Measurements from ENCODE around the gene ZNF398.

The ZNF398 gene

DNA sequence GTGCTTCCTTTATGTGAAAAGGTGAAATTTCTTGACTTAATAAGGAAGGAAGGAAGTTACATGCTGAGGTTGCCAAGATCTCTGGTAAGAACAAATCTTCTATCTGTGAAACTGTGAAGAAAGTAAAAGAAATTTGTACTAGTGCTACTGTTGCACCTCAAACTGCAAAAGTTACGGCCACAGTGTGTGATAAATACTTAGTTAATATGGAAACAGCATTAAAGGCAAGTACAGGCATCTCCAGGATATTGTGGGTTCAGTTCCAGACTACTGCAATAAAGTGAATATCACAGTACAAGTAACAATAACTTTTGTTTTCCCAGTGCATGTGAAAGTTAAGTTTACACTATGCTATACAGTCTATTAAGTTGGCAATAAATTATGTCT lies 25.3 kb downstream of the ZNF398 start:
- H3K9me3 ChIP-seq (ENCODE audit: control insufficient read depth in 5 of 5, low read length in 5 of 5): no peaks in the 10 kb centered on the region
- H3K36me3 ChIP-seq (ENCODE audit: control insufficient read depth in 5 of 5, insufficient read depth in 5 of 5, low read length in 5 of 5): peaks cover 31 to 64% (median 43%) of the 10 kb centered on the region in 5 donors
- no peak overlapping the region for H3K27ac ChIP-seq (ENCODE audit: low read depth, low read length)
- H3K9ac ChIP-seq (ENCODE audit: low read length in 5 of 5): no peak overlapping the region
- no peaks in the 10 kb centered on the region for H3K27me3 ChIP-seq (ENCODE audit: control insufficient read depth in 5 of 5, insufficient read depth in 4 of 5, low read length in 5 of 5)
- H3K4me1 ChIP-seq (ENCODE audit: control insufficient read depth in 5 of 5, insufficient read depth in 5 of 5, low read length in 5 of 5): no peaks in the 10 kb centered on the region
- H3K4me3 ChIP-seq (ENCODE audit: low read depth in 1 of 5, low read length in 5 of 5): no peak overlapping the region

- H3K4me1 ChIP-seq (ENCODE audit: control insufficient read depth in 5 of 5, insufficient read depth in 5 of 5, low read length in 5 of 5): no peaks in the 10 kb centered on the region
- no peak overlapping the region for H3K27ac ChIP-seq (ENCODE audit: low read depth, low read length)
- peaks cover 32 to 64% (median 51%) of the 10 kb centered on the region in 5 donors for H3K36me3 ChIP-seq (ENCODE audit: control insufficient read depth in 5 of 5, insufficient read depth in 5 of 5, low read length in 5 of 5)
- no peak overlapping the region for H3K9ac ChIP-seq (ENCODE audit: low read length in 5 of 5)
- H3K4me3 ChIP-seq (ENCODE audit: low read depth in 1 of 5, low read length in 5 of 5): no peak overlapping the region
- H3K27me3 ChIP-seq (ENCODE audit: control insufficient read depth in 5 of 5, insufficient read depth in 4 of 5, low read length in 5 of 5): no peaks in the 10 kb centered on the region
- no peaks in the 10 kb centered on the region for H3K9me3 ChIP-seq (ENCODE audit: control insufficient read depth in 5 of 5, low read length in 5 of 5)
These were observed 27.9 kb downstream of the ZNF398 start for GRCh38 chr7:149175150-149175549.

- H3K4me1 ChIP-seq (ENCODE audit: control insufficient read depth in 5 of 5, insufficient read depth in 5 of 5, low read length in 5 of 5): peaks cover 0 to 8% (median 0%) of the 10 kb centered on the region in 5 donors
- H3K4me3 ChIP-seq (ENCODE audit: low read depth in 1 of 5, low read length in 5 of 5): no peak overlapping the region
- H3K36me3 ChIP-seq (ENCODE audit: control insufficient read depth in 5 of 5, insufficient read depth in 5 of 5, low read length in 5 of 5): peaks cover 25 to 58% (median 41%) of the 10 kb centered on the region in 5 donors
- no peak overlapping the region for H3K27ac ChIP-seq (ENCODE audit: low read depth, low read length)
- H3K27me3 ChIP-seq (ENCODE audit: control insufficient read depth in 5 of 5, insufficient read depth in 4 of 5, low read length in 5 of 5): no peaks in the 10 kb centered on the region
- H3K9ac ChIP-seq (ENCODE audit: low read length in 5 of 5): no peak overlapping the region
- no peaks in the 10 kb centered on the region for H3K9me3 ChIP-seq (ENCODE audit: control insufficient read depth in 5 of 5, low read length in 5 of 5)
These were observed 32.0 kb downstream of the ZNF398 start for GRCh38 chr7:149179241-149179640.

- Histone ChIP-seq H3K4me1 (ENCODE audit: control insufficient read depth in 5 of 5, insufficient read depth in 5 of 5, low read length in 5 of 5) (peaks cover 0 to 8% (median 0%) of the 10 kb centered on the region in 5 donors), H3K36me3 (ENCODE audit: control insufficient read depth in 5 of 5, insufficient read depth in 5 of 5, low read length in 5 of 5) (peaks cover 19 to 54% (median 39%) of the 10 kb centered on the region in 5 donors), H3K4me3 (ENCODE audit: low read depth in 1 of 5, low read length in 5 of 5) (no peak overlapping the region), H3K9me3 (ENCODE audit: control insufficient read depth in 5 of 5, low read length in 5 of 5) (no peaks in the 10 kb centered on the region), H3K9ac (ENCODE audit: low read length in 5 of 5) (no peak overlapping the region), H3K27me3 (ENCODE audit: control insufficient read depth in 5 of 5, insufficient read depth in 4 of 5, low read length in 5 of 5) (no peaks in the 10 kb centered on the region), H3K27ac (ENCODE audit: low read depth, low read length) (no peak overlapping the region)
These were observed 33.6 kb downstream of the ZNF398 start for GRCh38 chr7:149180722-149181449.

DNA sequence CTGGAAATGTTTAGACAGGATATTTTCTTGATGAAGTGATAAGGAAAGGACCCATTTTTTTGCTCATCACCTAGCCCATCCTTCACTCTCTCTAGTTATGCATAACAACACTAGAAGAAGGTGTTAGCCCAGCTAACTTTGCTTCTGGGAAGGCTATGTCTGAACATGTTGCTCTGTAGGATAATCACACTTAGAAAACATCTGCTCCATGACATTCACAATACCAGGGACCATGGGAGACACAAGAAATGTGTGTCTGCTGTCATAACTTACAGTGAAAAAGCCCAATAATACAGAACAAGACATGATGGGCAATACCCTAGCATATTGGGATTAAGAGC lies 34.2 kb downstream of the ZNF398 start:
- no peaks in the 10 kb centered on the region for H3K27me3 ChIP-seq (ENCODE audit: control insufficient read depth in 5 of 5, insufficient read depth in 4 of 5, low read length in 5 of 5)
- H3K9ac ChIP-seq (ENCODE audit: low read length in 5 of 5): no peak overlapping the region
- no peak overlapping the region for H3K27ac ChIP-seq (ENCODE audit: low read depth, low read length)
- no peaks in the 10 kb centered on the region for H3K9me3 ChIP-seq (ENCODE audit: control insufficient read depth in 5 of 5, low read length in 5 of 5)
- peaks cover 19 to 52% (median 38%) of the 10 kb centered on the region in 5 donors for H3K36me3 ChIP-seq (ENCODE audit: control insufficient read depth in 5 of 5, insufficient read depth in 5 of 5, low read length in 5 of 5)
- H3K4me3 ChIP-seq (ENCODE audit: low read depth in 1 of 5, low read length in 5 of 5): no peak overlapping the region
- peaks cover 0 to 8% (median 0%) of the 10 kb centered on the region in 5 donors for H3K4me1 ChIP-seq (ENCODE audit: control insufficient read depth in 5 of 5, insufficient read depth in 5 of 5, low read length in 5 of 5)

DNA sequence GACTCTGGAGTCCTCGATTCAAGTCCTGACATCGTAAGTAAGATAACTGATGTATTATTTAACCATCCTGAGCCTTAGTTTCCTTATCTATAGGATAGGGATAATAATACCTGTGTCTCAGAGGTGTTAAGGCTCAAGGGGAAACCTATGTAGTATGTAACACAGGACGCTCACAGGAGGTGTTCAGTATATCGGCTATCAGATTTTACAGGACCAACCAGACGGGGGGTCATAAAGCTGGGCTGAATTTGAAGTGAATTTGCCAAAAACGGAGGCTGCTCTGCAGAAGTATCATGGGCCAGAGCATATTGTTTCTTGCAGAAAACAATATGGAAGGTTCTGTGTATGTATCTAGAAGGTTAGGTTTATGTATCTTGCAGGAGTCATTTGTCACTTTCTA lies 37.0 kb downstream of the ZNF398 start:
- Histone ChIP-seq H3K36me3 (ENCODE audit: control insufficient read depth in 5 of 5, insufficient read depth in 5 of 5, low read length in 5 of 5) (peaks cover 8 to 24% (median 14%) of the 10 kb centered on the region in 5 donors), H3K9me3 (ENCODE audit: control insufficient read depth in 5 of 5, low read length in 5 of 5) (no peaks in the 10 kb centered on the region), H3K4me1 (ENCODE audit: control insufficient read depth in 5 of 5, insufficient read depth in 5 of 5, low read length in 5 of 5) (peaks cover 0 to 8% (median 0%) of the 10 kb centered on the region in 5 donors), H3K9ac (ENCODE audit: low read length in 5 of 5) (no peak overlapping the region), H3K4me3 (ENCODE audit: low read depth in 1 of 5, low read length in 5 of 5) (no peak overlapping the region), H3K27me3 (ENCODE audit: control insufficient read depth in 5 of 5, insufficient read depth in 4 of 5, low read length in 5 of 5) (no peaks in the 10 kb centered on the region), H3K27ac (ENCODE audit: low read depth, low read length) (no peak overlapping the region)

DNA sequence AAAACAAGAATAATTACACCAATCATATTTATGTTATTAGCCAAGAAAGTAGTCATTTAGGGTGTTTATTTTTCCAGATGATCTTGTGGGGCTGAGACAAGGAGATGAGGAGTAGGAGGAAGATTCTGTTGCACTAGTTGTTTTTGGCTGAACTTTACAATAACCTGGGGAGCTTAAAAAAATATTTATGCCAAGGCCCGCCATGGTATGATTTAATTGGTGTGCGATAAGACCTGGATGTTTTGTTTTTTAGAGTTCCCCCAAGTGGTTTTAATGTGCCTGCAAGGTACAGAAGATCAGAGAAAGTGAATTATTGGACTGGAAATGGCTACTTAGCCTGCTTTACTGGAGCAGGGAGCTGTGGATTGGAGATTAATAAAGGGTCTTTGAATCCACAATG lies 41.0 kb downstream of the ZNF398 start:
- Histone ChIP-seq H3K9me3 (ENCODE audit: control insufficient read depth in 5 of 5, low read length in 5 of 5) (no peaks in the 10 kb centered on the region), H3K36me3 (ENCODE audit: control insufficient read depth in 5 of 5, insufficient read depth in 5 of 5, low read length in 5 of 5) (no peaks in the 10 kb centered on the region), H3K4me1 (ENCODE audit: control insufficient read depth in 5 of 5, insufficient read depth in 5 of 5, low read length in 5 of 5) (no peaks in the 10 kb centered on the region), H3K9ac (ENCODE audit: low read length in 5 of 5) (no peak overlapping the region), H3K4me3 (ENCODE audit: low read depth in 1 of 5, low read length in 5 of 5) (no peak overlapping the region), H3K27me3 (ENCODE audit: control insufficient read depth in 5 of 5, insufficient read depth in 4 of 5, low read length in 5 of 5) (no peaks in the 10 kb centered on the region), H3K27ac (ENCODE audit: low read depth, low read length) (no peak overlapping the region)

DNA sequence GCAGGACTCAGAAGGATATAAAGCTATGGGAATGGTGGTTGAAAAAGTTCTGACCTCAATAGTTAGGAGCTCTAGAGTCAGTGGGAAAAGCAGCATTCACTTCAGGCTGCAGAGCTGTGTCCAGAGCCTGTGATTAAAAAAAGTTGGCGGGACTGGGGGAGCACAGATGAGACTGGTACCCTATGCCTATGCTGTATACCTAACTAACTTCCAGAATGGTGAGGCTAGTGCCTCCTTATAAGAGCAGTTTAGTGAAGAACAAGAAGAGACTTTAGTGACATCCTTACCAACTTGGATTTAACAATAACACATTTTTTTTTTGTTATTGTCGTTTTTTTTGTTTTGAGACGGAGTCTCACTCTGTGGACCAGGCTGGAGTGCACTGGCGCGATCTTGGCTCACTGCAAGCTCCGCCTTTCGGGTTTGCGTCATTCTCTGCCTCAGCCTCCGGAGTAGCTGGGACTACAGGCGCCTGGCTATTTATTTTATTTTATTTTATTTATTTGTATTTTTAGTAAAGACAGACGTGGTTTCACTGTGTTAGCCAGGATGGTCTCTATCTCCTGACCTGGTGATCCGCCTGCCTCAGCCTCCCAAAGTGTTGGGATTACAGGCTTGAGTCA lies 41.5 kb downstream of the ZNF398 start:
- Histone ChIP-seq H3K27ac (ENCODE audit: low read depth, low read length) (no peak overlapping the region), H3K27me3 (ENCODE audit: control insufficient read depth in 5 of 5, insufficient read depth in 4 of 5, low read length in 5 of 5) (no peaks in the 10 kb centered on the region), H3K9ac (ENCODE audit: low read length in 5 of 5) (no peak overlapping the region), H3K36me3 (ENCODE audit: control insufficient read depth in 5 of 5, insufficient read depth in 5 of 5, low read length in 5 of 5) (no peaks in the 10 kb centered on the region), H3K9me3 (ENCODE audit: control insufficient read depth in 5 of 5, low read length in 5 of 5) (no peaks in the 10 kb centered on the region), H3K4me1 (ENCODE audit: control insufficient read depth in 5 of 5, insufficient read depth in 5 of 5, low read length in 5 of 5) (no peaks in the 10 kb centered on the region), H3K4me3 (ENCODE audit: low read depth in 1 of 5, low read length in 5 of 5) (no peak overlapping the region)

DNA sequence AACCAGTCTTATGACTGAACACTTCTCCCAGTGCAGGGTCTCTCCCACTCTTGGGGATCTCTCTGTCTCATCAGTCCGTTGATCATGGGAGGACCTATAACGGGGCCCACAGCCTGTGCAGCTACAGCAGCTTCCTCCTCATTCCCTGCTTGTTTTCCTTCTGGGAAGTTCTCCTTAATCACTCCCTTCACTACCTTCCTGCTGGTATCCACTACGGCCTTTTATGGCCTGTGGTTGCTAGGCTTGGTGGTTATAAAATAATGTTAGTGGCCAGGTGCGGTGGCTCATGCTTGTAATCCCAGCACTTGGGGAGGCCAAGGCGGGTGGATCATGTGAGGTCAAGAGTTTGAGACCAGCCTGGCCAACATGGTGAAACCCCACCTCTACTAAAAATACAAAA lies 44.6 kb downstream of the ZNF398 start:
- no peaks in the 10 kb centered on the region for H3K9me3 ChIP-seq (ENCODE audit: control insufficient read depth in 5 of 5, low read length in 5 of 5)
- H3K27ac ChIP-seq (ENCODE audit: low read depth, low read length): no peak overlapping the region
- no peak overlapping the region for H3K9ac ChIP-seq (ENCODE audit: low read length in 5 of 5)
- H3K4me1 ChIP-seq (ENCODE audit: control insufficient read depth in 5 of 5, insufficient read depth in 5 of 5, low read length in 5 of 5): peaks cover 0 to 17% (median 15%) of the 10 kb centered on the region in 5 donors
- H3K4me3 ChIP-seq (ENCODE audit: low read depth in 1 of 5, low read length in 5 of 5): no peak overlapping the region
- H3K36me3 ChIP-seq (ENCODE audit: control insufficient read depth in 5 of 5, insufficient read depth in 5 of 5, low read length in 5 of 5): no peaks in the 10 kb centered on the region
- no peaks in the 10 kb centered on the region for H3K27me3 ChIP-seq (ENCODE audit: control insufficient read depth in 5 of 5, insufficient read depth in 4 of 5, low read length in 5 of 5)

- no peaks in the 10 kb centered on the region for H3K27me3 ChIP-seq (ENCODE audit: control insufficient read depth in 5 of 5, insufficient read depth in 4 of 5, low read length in 5 of 5)
- peak overlapping the region; percentile 55 to 93 (median 85) for H3K4me3 ChIP-seq (ENCODE audit: low read depth in 1 of 5, low read length in 5 of 5)
- H3K36me3 ChIP-seq (ENCODE audit: control insufficient read depth in 5 of 5, insufficient read depth in 5 of 5, low read length in 5 of 5): peaks cover 4 to 18% (median 16%) of the 10 kb centered on the region in 5 donors
- H3K27ac ChIP-seq (ENCODE audit: low read depth, low read length): peak overlapping the region; percentile 75
- peak overlapping the region in 4 of 5 donors; percentile 80 to 95 (median 89) for H3K9ac ChIP-seq (ENCODE audit: low read length in 5 of 5)
- no peaks in the 10 kb centered on the region for H3K9me3 ChIP-seq (ENCODE audit: control insufficient read depth in 5 of 5, low read length in 5 of 5)
- peaks cover 2 to 22% (median 21%) of the 10 kb centered on the region in 5 donors for H3K4me1 ChIP-seq (ENCODE audit: control insufficient read depth in 5 of 5, insufficient read depth in 5 of 5, low read length in 5 of 5)
These were observed 47.5 kb downstream of the ZNF398 start for GRCh38 chr7:149194799-149195179.

All from subcutaneous abdominal adipose tissue (tissue), 5 donors.